Mesenchymal stem cell (in vitro differentiated cells and primary cell): Measurements from ENCODE around the gene LGR6.
A peak's percentile ranks its signal among the peaks of the same experiment; 100 is the strongest.

Source experiments
- DNase-seq: peaks from one replicate; pipeline ENCODE4 v3.0.0-alpha.2; 2013
- H2AFZ ChIP-seq: one replicate; pipeline ENCODE4 v1.6.1; 2013; ENCODE audit warnings: low read depth, mild to moderate bottlenecking, control low read depth, inconsistent platforms, low read length, moderate library complexity
- H2AK5ac ChIP-seq: 2 replicates; pipeline ENCODE4 v1.6.1; 2013; ENCODE audit warnings: low read length, moderate library complexity, mild to moderate bottlenecking, inconsistent platforms; ENCODE audit not compliant: severe bottlenecking
- H2BK120ac ChIP-seq: one replicate; pipeline ENCODE4 v1.6.1; 2013; ENCODE audit warnings: low read depth, mild to moderate bottlenecking, inconsistent platforms, low read length, moderate library complexity
- H2BK12ac ChIP-seq, 2 experiments: one replicate each; pipeline ENCODE4 v1.6.1; 2013; ENCODE audit warnings: inconsistent platforms in 2 of 2, low read length in 2 of 2, mild to moderate bottlenecking in 2 of 2, moderate library complexity in 2 of 2, control low read depth in 1 of 2
- H2BK15ac ChIP-seq: one replicate; pipeline ENCODE4 v1.6.1; 2013; ENCODE audit warnings: mild to moderate bottlenecking, low read depth, inconsistent platforms; ENCODE audit not compliant: poor library complexity, severe bottlenecking
- H2BK5ac ChIP-seq: 2 replicates; pipeline ENCODE4 v1.6.1; 2013; ENCODE audit warnings: low read depth, mild to moderate bottlenecking, low read length, control low read depth, inconsistent platforms; ENCODE audit not compliant: poor library complexity, severe bottlenecking
- H3K14ac ChIP-seq, 2 experiments: one replicate each; pipeline ENCODE4 v1.6.1; 2013; ENCODE audit warnings: inconsistent platforms in 2 of 2, low read length in 2 of 2, control low read depth in 1 of 2, mild to moderate bottlenecking in 1 of 2, moderate library complexity in 1 of 2
- H3K18ac ChIP-seq, 2 experiments: one replicate each; pipeline ENCODE4 v1.6.1; 2013; ENCODE audit warnings: inconsistent platforms in 2 of 2, low read length in 2 of 2, control low read depth in 1 of 2, low read depth in 1 of 2, mild to moderate bottlenecking in 1 of 2
- H3K23ac ChIP-seq, 2 experiments: one replicate each; pipeline ENCODE4 v1.6.1; 2013; ENCODE audit warnings: inconsistent platforms in 2 of 2, low read length in 2 of 2, mild to moderate bottlenecking in 2 of 2, moderate library complexity in 2 of 2, control low read depth in 1 of 2
- H3K27ac ChIP-seq: 2 replicates; pipeline ENCODE4 v1.5.1; 2013; ENCODE audit warnings: mild to moderate bottlenecking, moderate library complexity, low read length, control low read depth, inconsistent platforms; ENCODE audit not compliant: poor library complexity, severe bottlenecking
- H3K27me3 ChIP-seq, 2 experiments: 2 replicates each; pipeline versions ENCODE4 v1.6.1 to v1.7.0; 2013; ENCODE audit warnings: low read length in 2 of 2, mild to moderate bottlenecking in 2 of 2, moderate library complexity in 2 of 2, control low read depth in 1 of 2, inconsistent platforms in 1 of 2; ENCODE audit not compliant: control insufficient read depth in 1 of 2, insufficient read depth in 1 of 2
- H3K36me3 ChIP-seq, 2 experiments: 2 replicates each; pipeline versions ENCODE4 v1.6.1 to v1.7.0; 2013; ENCODE audit warnings: low read length in 2 of 2, control low read depth in 1 of 2, inconsistent platforms in 1 of 2, low read depth in 1 of 2, mild to moderate bottlenecking in 1 of 2; ENCODE audit not compliant: insufficient read depth in 2 of 2, control insufficient read depth in 1 of 2
- H3K4ac ChIP-seq, 2 experiments: one replicate each; pipeline ENCODE4 v1.6.1; 2013; ENCODE audit warnings: inconsistent platforms in 2 of 2, low read length in 2 of 2, mild to moderate bottlenecking in 2 of 2, moderate library complexity in 2 of 2, control low read depth in 1 of 2, low read depth in 1 of 2
- H3K4me1 ChIP-seq: 2 replicates; pipeline ENCODE4 v1.6.1; 2013; ENCODE audit warnings: low read depth, low read length, control low read depth; ENCODE audit not compliant: control insufficient read depth, insufficient read depth
- H3K4me2 ChIP-seq: 2 replicates; pipeline ENCODE4 v1.6.1; 2013; ENCODE audit warnings: low read length, mild to moderate bottlenecking, inconsistent platforms; ENCODE audit not compliant: poor library complexity, severe bottlenecking
- H3K4me3 ChIP-seq, 2 experiments: 2 replicates each; pipeline versions ENCODE4 v1.5.1 to v1.7.0; 2013; ENCODE audit warnings: low read length in 2 of 2, mild to moderate bottlenecking in 2 of 2, control low read depth in 1 of 2, low read depth in 1 of 2; ENCODE audit not compliant: insufficient read depth in 1 of 2
- H3K79me1 ChIP-seq: replicated peaks from 2 replicates; pipeline ENCODE4 v1.6.1; 2013; ENCODE audit warnings: mild to moderate bottlenecking, control low read depth, low read length, inconsistent platforms; ENCODE audit not compliant: poor library complexity, severe bottlenecking
- H3K9ac ChIP-seq: 2 replicates; pipeline ENCODE4 v1.7.0; 2013; ENCODE audit warnings: mild to moderate bottlenecking, low read length, moderate library complexity
- H3K9me3 ChIP-seq: 2 replicates; pipeline ENCODE4 v1.7.0; 2013; ENCODE audit warnings: mild to moderate bottlenecking, low read length; ENCODE audit not compliant: control insufficient read depth
- H4K8ac ChIP-seq: one replicate; pipeline ENCODE4 v1.6.1; 2013; ENCODE audit warnings: inconsistent platforms, mild to moderate bottlenecking, low read length, moderate library complexity
- H4K91ac ChIP-seq: one replicate; pipeline ENCODE4 v1.6.1; 2013; ENCODE audit warnings: mild to moderate bottlenecking, low read length, inconsistent platforms
- WGBS: methylation state at CpG from one replicate; pipeline ENCODE4 v1.1.7; 2013; ENCODE audit warnings: mixed read lengths; 5-methylcytosine and 5-hydroxymethylcytosine counted together

The LGR6 gene

GRCh38 chr1:202316186-202316585 is 122.6 kb downstream of the LGR6 start:
- Histone ChIP-seq H3K27me3 (peaks cover 0 to 96% of the 10 kb centered on the region in 2 experiments), H3K79me1 (no peaks in the 10 kb centered on the region), H4K8ac (no peak overlapping the region), H3K23ac (no peak overlapping the region), H4K91ac (no peak overlapping the region), H2BK12ac (no peak overlapping the region), H3K4ac (no peak overlapping the region), H3K14ac (no peak overlapping the region), H3K9ac (no peak overlapping the region), H3K4me2 (no peak overlapping the region), H2BK5ac (no peak overlapping the region), H2AK5ac (no peak overlapping the region), H3K9me3 (no peaks in the 10 kb centered on the region), H2BK120ac (no peak overlapping the region), H3K27ac (no peak overlapping the region), H2AFZ (no peak overlapping the region), H3K18ac (no peak overlapping the region), H2BK15ac (no peak overlapping the region), H3K4me3 (no peak overlapping the region), H3K36me3 (no peaks in the 10 kb centered on the region), H3K4me1 (peaks cover 8% of the 10 kb centered on the region)
- DNase-seq = no peak

DNA sequence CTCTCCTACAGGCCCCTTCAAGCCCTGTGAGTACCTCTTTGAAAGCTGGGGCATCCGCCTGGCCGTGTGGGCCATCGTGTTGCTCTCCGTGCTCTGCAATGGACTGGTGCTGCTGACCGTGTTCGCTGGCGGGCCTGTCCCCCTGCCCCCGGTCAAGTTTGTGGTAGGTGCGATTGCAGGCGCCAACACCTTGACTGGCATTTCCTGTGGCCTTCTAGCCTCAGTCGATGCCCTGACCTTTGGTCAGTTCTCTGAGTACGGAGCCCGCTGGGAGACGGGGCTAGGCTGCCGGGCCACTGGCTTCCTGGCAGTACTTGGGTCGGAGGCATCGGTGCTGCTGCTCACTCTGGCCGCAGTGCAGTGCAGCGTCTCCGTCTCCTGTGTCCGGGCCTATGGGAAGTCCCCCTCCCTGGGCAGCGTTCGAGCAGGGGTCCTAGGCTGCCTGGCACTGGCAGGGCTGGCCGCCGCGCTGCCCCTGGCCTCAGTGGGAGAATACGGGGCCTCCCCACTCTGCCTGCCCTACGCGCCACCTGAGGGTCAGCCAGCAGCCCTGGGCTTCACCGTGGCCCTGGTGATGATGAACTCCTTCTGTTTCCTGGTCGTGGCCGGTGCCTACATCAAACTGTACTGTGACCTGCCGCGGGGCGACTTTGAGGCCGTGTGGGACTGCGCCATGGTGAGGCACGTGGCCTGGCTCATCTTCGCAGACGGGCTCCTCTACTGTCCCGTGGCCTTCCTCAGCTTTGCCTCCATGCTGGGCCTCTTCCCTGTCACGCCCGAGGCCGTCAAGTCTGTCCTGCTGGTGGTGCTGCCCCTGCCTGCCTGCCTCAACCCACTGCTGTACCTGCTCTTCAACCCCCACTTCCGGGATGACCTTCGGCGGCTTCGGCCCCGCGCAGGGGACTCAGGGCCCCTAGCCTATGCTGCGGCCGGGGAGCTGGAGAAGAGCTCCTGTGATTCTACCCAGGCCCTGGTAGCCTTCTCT is 124.6 kb downstream of the LGR6 start:
- Histone ChIP-seq H3K27ac (no peak overlapping the region), H3K14ac (no peak overlapping the region), H2BK5ac (no peak overlapping the region), H3K4me2 (no peak overlapping the region), H2AFZ (no peak overlapping the region), H2AK5ac (no peak overlapping the region), H3K36me3 (no peaks in the 10 kb centered on the region), H3K18ac (no peak overlapping the region), H3K4me1 (no peaks in the 10 kb centered on the region), H4K8ac (no peak overlapping the region), H3K79me1 (no peaks in the 10 kb centered on the region), H3K27me3 (peaks cover 0 to 89% of the 10 kb centered on the region in 2 experiments), H2BK120ac (no peak overlapping the region), H3K9ac (no peak overlapping the region), H3K4me3 (no peak overlapping the region), H4K91ac (no peak overlapping the region), H3K23ac (no peak overlapping the region), H2BK12ac (no peak overlapping the region), H3K4ac (no peak overlapping the region), H3K9me3 (no peaks in the 10 kb centered on the region), H2BK15ac (no peak overlapping the region)
- 91% methylated on average over 52 of the region's 52 CpGs for WGBS
- DNase-seq = no peak

DNA sequence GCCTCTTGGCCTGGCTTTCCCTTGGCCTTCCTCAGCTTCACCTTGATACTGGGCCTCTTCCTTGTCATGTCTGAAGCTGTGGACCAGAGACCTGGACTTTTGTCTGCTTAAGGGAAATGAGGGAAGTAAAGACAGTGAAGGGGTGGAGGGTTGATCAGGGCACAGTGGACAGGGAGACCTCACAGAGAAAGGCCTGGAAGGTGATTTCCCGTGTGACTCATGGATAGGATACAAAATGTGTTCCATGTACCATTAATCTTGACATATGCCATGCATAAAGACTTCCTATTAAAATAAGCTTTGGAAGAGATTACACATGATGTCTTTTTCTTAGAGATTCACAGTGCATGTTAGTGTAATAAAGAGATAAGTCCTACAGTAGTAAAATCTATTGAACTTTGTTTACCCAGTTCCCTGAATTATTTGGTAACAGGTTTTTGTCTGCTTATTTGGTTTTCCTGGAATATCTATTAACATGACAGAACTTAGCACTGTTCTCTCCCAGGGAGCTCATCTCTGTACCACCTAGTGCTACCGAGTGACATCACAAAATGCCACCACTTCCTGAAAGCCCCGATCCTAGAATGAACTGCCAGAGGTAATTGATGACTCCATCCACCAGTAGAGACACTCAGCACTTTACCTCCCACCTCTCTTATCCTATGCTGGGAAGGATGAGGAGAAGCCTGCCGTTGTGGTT is 125.9 kb downstream of the LGR6 start:
- Histone ChIP-seq H2BK5ac (no peak overlapping the region), H2BK15ac (no peak overlapping the region), H2AK5ac (no peak overlapping the region), H2AFZ (no peak overlapping the region), H4K91ac (no peak overlapping the region), H3K9ac (no peak overlapping the region), H3K79me1 (no peaks in the 10 kb centered on the region), H3K4ac (no peak overlapping the region), H2BK120ac (no peak overlapping the region), H3K18ac (no peak overlapping the region), H3K27me3 (peaks cover 0 to 76% of the 10 kb centered on the region in 2 experiments), H3K4me1 (no peaks in the 10 kb centered on the region), H3K14ac (no peak overlapping the region), H3K9me3 (no peaks in the 10 kb centered on the region), H3K4me2 (no peak overlapping the region), H2BK12ac (no peak overlapping the region), H3K23ac (no peak overlapping the region), H3K36me3 (no peaks in the 10 kb centered on the region), H4K8ac (no peak overlapping the region), H3K27ac (no peak overlapping the region), H3K4me3 (no peak overlapping the region)
- peak; percentile 12 for DNase-seq
- WGBS = 70% methylated on average over 3 of the region's 4 CpGs

GRCh38 chr1:202320081-202320405 is 126.4 kb downstream of the LGR6 start:
- no peak overlapping the region for H3K18ac ChIP-seq
- DNase-seq = no peak
- H3K4me3 ChIP-seq = no peak overlapping the region
- no peak overlapping the region for H3K14ac ChIP-seq
- H4K8ac ChIP-seq = no peak overlapping the region
- H2BK5ac ChIP-seq = no peak overlapping the region
- H3K4ac ChIP-seq = no peak overlapping the region
- peaks cover 0 to 71% of the 10 kb centered on the region in 2 experiments for H3K27me3 ChIP-seq
- no peak overlapping the region for H3K9ac ChIP-seq
- H2AK5ac ChIP-seq = no peak overlapping the region
- no peaks in the 10 kb centered on the region for H3K79me1 ChIP-seq
- H3K23ac ChIP-seq = no peak overlapping the region
- H2BK15ac ChIP-seq = no peak overlapping the region
- no peaks in the 10 kb centered on the region for H3K9me3 ChIP-seq
- no peaks in the 10 kb centered on the region for H3K4me1 ChIP-seq
- H2AFZ ChIP-seq = no peak overlapping the region
- H3K4me2 ChIP-seq = no peak overlapping the region
- H2BK12ac ChIP-seq = no peak overlapping the region
- H4K91ac ChIP-seq = no peak overlapping the region
- no peak overlapping the region for H3K27ac ChIP-seq
- no peaks in the 10 kb centered on the region for H3K36me3 ChIP-seq
- H2BK120ac ChIP-seq = no peak overlapping the region
